H1 (cell line): Measurements from ENCODE around the gene DCP1A. TPM values are rescaled to one million over a fixed set of nuclear protein-coding genes. Genes with fewer than 3 reads are reported as not detected.

ENCODE experiments used
- CTCF ChIA-PET: fragments of 300-600 bp; sonication (Branson Sonifier 250); formaldehyde crosslinking; loops from one replicate; lab custom pipeline; 2021; ENCODE audit not compliant: partially characterized antibody; lab: Charles Lee
- POLR2A ChIA-PET: fragments of 300-600 bp; sonication (Branson Sonifier 250); formaldehyde crosslinking; loops from one replicate; lab custom pipeline; 2021; ENCODE audit warnings: inconsistent platforms; ENCODE audit not compliant: partially characterized antibody; lab: Charles Lee
- DNase-seq, 2 experiments: peaks; one replicate each; pipeline versions ENCODE4 v3.0.0 to v3.0.0-alpha.2; 2010 to 2022; ENCODE audit warnings: low spot score in 2 of 2, low read depth in 1 of 2, mixed read lengths in 1 of 2
- FAIRE-seq: peaks from 2 replicates; lab custom pipeline; 2011; peaks lifted over from hg19 to GRCh38; lab: Jason Lieb, UNC
- H2AFZ ChIP-seq: 2 replicates; pipeline ENCODE4 v1.8.1; 2012; ENCODE audit warnings: low read length, inconsistent platforms
- H2AK5ac ChIP-seq: 2 replicates; pipeline ENCODE4 v1.6.1; 2013; ENCODE audit warnings: low read depth, low read length
- H2BK120ac ChIP-seq: replicated peaks from 2 replicates; pipeline ENCODE3; 2013; ENCODE audit warnings: low read depth, low read length, inconsistent platforms
- H2BK12ac ChIP-seq: 2 replicates; pipeline ENCODE4 v1.6.1; 2013; ENCODE audit warnings: low read depth, low read length
- H2BK15ac ChIP-seq: 2 replicates; pipeline ENCODE4 v1.6.1; 2013; ENCODE audit warnings: low read length
- H2BK20ac ChIP-seq: 2 replicates; pipeline ENCODE4 v1.6.1; 2013; ENCODE audit warnings: low read length
- H2BK5ac ChIP-seq: 2 replicates; pipeline ENCODE4 v1.6.1; 2013; ENCODE audit warnings: low read depth, low read length
- H3K14ac ChIP-seq: 2 replicates; pipeline ENCODE4 v1.6.1; 2013; ENCODE audit warnings: inconsistent platforms; ENCODE audit not compliant: insufficient read length
- H3K18ac ChIP-seq: 2 replicates; pipeline ENCODE4 v1.6.1; 2013; ENCODE audit warnings: low read length; ENCODE audit errors: extremely low read depth
- H3K23ac ChIP-seq: 2 replicates; pipeline ENCODE4 v1.6.1; 2013; ENCODE audit warnings: inconsistent platforms; ENCODE audit not compliant: insufficient read length
- H3K23me2 ChIP-seq: 2 replicates; pipeline ENCODE4 v1.6.1; 2013; ENCODE audit warnings: low read depth, low read length
- H3K27ac ChIP-seq: 2 replicates; pipeline ENCODE4 v1.6.1; 2011; ENCODE audit warnings: low read depth, low read length, inconsistent platforms
- H3K27me3 ChIP-seq, 4 experiments: replicated peaks in 1 of 4; 1 replicate in 1 of 4; 2 replicates in 3 of 4; pipeline versions ENCODE4 v1.6.1 to v1.8.1; 2011 to 2013; ENCODE audit warnings: low read length in 3 of 4, mild to moderate bottlenecking in 3 of 4, inconsistent platforms in 2 of 4, mixed read lengths in 2 of 4, moderate library complexity in 1 of 4; ENCODE audit not compliant: control insufficient read depth in 3 of 4, insufficient read depth in 3 of 4; ENCODE audit errors: extremely low read depth in 1 of 4
- H3K36me3 ChIP-seq, 4 experiments: 2 replicates each; pipeline versions ENCODE4 v1.6.1 to v1.8.1; 2011 to 2013; ENCODE audit warnings: mild to moderate bottlenecking in 4 of 4, low read length in 3 of 4, moderate library complexity in 2 of 4, control low read depth in 1 of 4, inconsistent platforms in 1 of 4; ENCODE audit not compliant: insufficient read depth in 4 of 4, control insufficient read depth in 2 of 4
- H3K4ac ChIP-seq: replicated peaks from 2 replicates; pipeline ENCODE3; 2013; ENCODE audit warnings: low read length, low read depth, mixed read lengths, inconsistent platforms; ENCODE audit not compliant: insufficient read length
- H3K4me1 ChIP-seq, 4 experiments: replicated peaks in 1 of 4; 1 replicate in 1 of 4; 2 replicates in 3 of 4; pipeline versions ENCODE4 v1.6.1 to v1.8.1; 2011 to 2013; ENCODE audit warnings: low read length in 3 of 4, inconsistent platforms in 2 of 4, mixed read lengths in 1 of 4; ENCODE audit not compliant: insufficient read depth in 4 of 4, control insufficient read depth in 3 of 4
- H3K4me2 ChIP-seq, 2 experiments: 2 replicates each; pipeline versions ENCODE4 v1.6.1 to v1.8.1; 2011 to 2013; ENCODE audit warnings: low read depth in 2 of 2, low read length in 2 of 2, control low read depth in 1 of 2, inconsistent platforms in 1 of 2, mild to moderate bottlenecking in 1 of 2; ENCODE audit not compliant: insufficient read depth in 1 of 2
- H3K4me3 ChIP-seq, 4 experiments: fragments of 200-600, 300-600 bp in 1 of 4; sonication (generic), shearing (Covaris generic), sonication (Bioruptor Twin) in 1 of 4; 2 replicates each; pipeline versions ENCODE4 v1.5.1 to v1.8.1; 2011 to 2016; ENCODE audit warnings: low read length in 4 of 4, low read depth in 3 of 4, control low read depth in 2 of 4, inconsistent platforms in 2 of 4, mild to moderate bottlenecking in 2 of 4, mixed read lengths in 1 of 4, moderate library complexity in 1 of 4; ENCODE audit not compliant: insufficient read depth in 2 of 4; ENCODE audit errors: extremely low read depth in 1 of 4
- H3K56ac ChIP-seq: replicated peaks from 2 replicates; pipeline ENCODE3; 2013; ENCODE audit warnings: low read depth, mild to moderate bottlenecking, mixed read lengths, low read length, inconsistent platforms; ENCODE audit not compliant: insufficient read length
- H3K79me1 ChIP-seq: 2 replicates; pipeline ENCODE4 v1.6.1; 2013; ENCODE audit warnings: low read depth, low read length, control low read depth
- H3K79me2 ChIP-seq, 2 experiments: 2 replicates each; pipeline versions ENCODE4 v1.6.1 to v1.8.1; 2012 to 2013; ENCODE audit warnings: low read length in 2 of 2, mild to moderate bottlenecking in 2 of 2, inconsistent platforms in 1 of 2; ENCODE audit not compliant: insufficient read depth in 2 of 2, control insufficient read depth in 1 of 2
- H3K9ac ChIP-seq, 4 experiments: replicated peaks in 1 of 4; 1 replicate in 1 of 4; 2 replicates in 3 of 4; pipeline versions ENCODE4 v1.6.1 to v1.8.1; 2011 to 2013; ENCODE audit warnings: low read depth in 3 of 4, low read length in 3 of 4, control low read depth in 2 of 4, mild to moderate bottlenecking in 2 of 4, moderate library complexity in 2 of 4, inconsistent platforms in 1 of 4; ENCODE audit errors: extremely low read depth in 1 of 4
- H3K9me3 ChIP-seq, 2 experiments: 2 replicates each; pipeline versions ENCODE4 v1.6.1 to v1.8.1; 2012 to 2013; ENCODE audit warnings: mild to moderate bottlenecking in 2 of 2, moderate library complexity in 2 of 2, control low read depth in 1 of 2, inconsistent platforms in 1 of 2, low read depth in 1 of 2, low read length in 1 of 2, mixed read lengths in 1 of 2; ENCODE audit not compliant: insufficient read depth in 2 of 2
- H4K20me1 ChIP-seq, 2 experiments: replicated peaks in 1 of 2; 2 replicates each; pipeline versions ENCODE3 to v1.8.1; 2011 to 2013; ENCODE audit warnings: inconsistent platforms in 2 of 2, low read length in 2 of 2, mild to moderate bottlenecking in 1 of 2; ENCODE audit not compliant: insufficient read depth in 2 of 2, control insufficient read depth in 1 of 2
- H4K5ac ChIP-seq: 2 replicates; pipeline ENCODE4 v1.6.1; 2013; ENCODE audit warnings: low read length, low read depth, mixed read lengths, inconsistent platforms; ENCODE audit not compliant: insufficient read length
- H4K8ac ChIP-seq: 2 replicates; pipeline ENCODE4 v1.8.0; 2013; ENCODE audit warnings: mild to moderate bottlenecking, moderate library complexity, low read length, inconsistent platforms; ENCODE audit not compliant: insufficient read depth; ENCODE audit errors: extremely low read depth
- H4K91ac ChIP-seq: replicated peaks from 2 replicates; pipeline ENCODE3; 2013; ENCODE audit warnings: low read length, mixed read lengths, inconsistent platforms; ENCODE audit not compliant: insufficient read length
- ASH2L ChIP-seq: fragments of 200-600, 300-600 bp; sonication (generic); IDR thresholded peaks from one replicate; pipeline ENCODE4 v1.7.1; 2017; ENCODE audit warnings: low read length
- BACH1 ChIP-seq: IDR thresholded peaks from 2 replicates; pipeline ENCODE4 v1.6.1; 2012; ENCODE audit warnings: low read length, improper control_type of control experiment
- EGR1 ChIP-seq: IDR thresholded peaks from 2 replicates; pipeline ENCODE4 v1.6.1; 2011; ENCODE audit warnings: low read depth, low read length, borderline replicate concordance
- EP300 ChIP-seq, 2 experiments: IDR thresholded peaks; 1 replicate in 1 of 2; 2 replicates in 1 of 2; pipeline ENCODE4 v1.6.1; 2011 to 2012; ENCODE audit warnings: low read depth in 2 of 2, low read length in 2 of 2, mild to moderate bottlenecking in 2 of 2, borderline replicate concordance in 1 of 2, inconsistent platforms in 1 of 2, moderate library complexity in 1 of 2
- JUND ChIP-seq: IDR thresholded peaks from 2 replicates; pipeline ENCODE4 v1.6.1; 2011; ENCODE audit warnings: mild to moderate bottlenecking, improper control_type of control experiment, low read length
- KDM5A ChIP-seq: fragments of 200-600 bp; IDR thresholded peaks from 2 replicates; pipeline ENCODE4 v1.7.1; 2012; ENCODE audit warnings: mild to moderate bottlenecking, low read length, inconsistent platforms, mixed read lengths
- POLR2A ChIP-seq, 2 experiments: IDR thresholded peaks; 1 replicate in 1 of 2; 2 replicates in 1 of 2; pipeline ENCODE4 v1.6.1; 2011; ENCODE audit warnings: low read depth in 2 of 2, low read length in 2 of 2, mild to moderate bottlenecking in 2 of 2; ENCODE audit errors: control extremely low read depth in 1 of 2
- POLR2AphosphoS5 ChIP-seq: IDR thresholded peaks from 2 replicates; pipeline ENCODE4 v1.6.1; 2011; ENCODE audit warnings: low read depth, low read length
- RXRA ChIP-seq: IDR thresholded peaks from 2 replicates; pipeline ENCODE4 v1.6.1; 2011; ENCODE audit warnings: low read depth, mild to moderate bottlenecking, low read length, moderate library complexity; ENCODE audit not compliant: insufficient read depth
- SP2 ChIP-seq: IDR thresholded peaks from 2 replicates; pipeline ENCODE4 v1.6.1; 2012; ENCODE audit warnings: mild to moderate bottlenecking, low read length, inconsistent platforms
- SP4 ChIP-seq: IDR thresholded peaks from 2 replicates; pipeline ENCODE4 v1.6.1; 2012; ENCODE audit warnings: low read length, inconsistent platforms
- SRF ChIP-seq: IDR thresholded peaks from 2 replicates; pipeline ENCODE4 v1.6.1; 2011; ENCODE audit warnings: mild to moderate bottlenecking, low read depth, low read length, moderate library complexity
- SUZ12 ChIP-seq: fragments of 200-600 bp; sonication (generic); IDR thresholded peaks from 2 replicates; pipeline ENCODE4 v1.6.1; 2012; ENCODE audit warnings: mild to moderate bottlenecking, inconsistent platforms, low read length, moderate library complexity, mixed read lengths
- USF2 ChIP-seq: IDR thresholded peaks from 2 replicates; pipeline ENCODE4 v1.6.1; 2011; ENCODE audit warnings: low read length, improper control_type of control experiment
- YY1 ChIP-seq: IDR thresholded peaks from 2 replicates; pipeline ENCODE4 v1.6.1; 2011; ENCODE audit warnings: low read depth, mild to moderate bottlenecking, low read length
- WGBS, 2 experiments: shearing (Covaris generic) in 1 of 2; methylation state at CpG; one replicate each; pipeline versions ENCODE4 v1.1.6 to v1.1.7; 2013 to 2015; ENCODE audit warnings: low lambda C conversion rate in 2 of 2, mixed read lengths in 2 of 2, inconsistent platforms in 1 of 2, low coverage in 1 of 2, missing lambda C conversion rate in 1 of 2; ENCODE audit not compliant: insufficient replicate concordance in 2 of 2, insufficient coverage in 1 of 2, insufficient read length in 1 of 2; ENCODE audit errors: extremely low coverage in 1 of 2, missing lambda C conversion rate in 1 of 2; 5-methylcytosine and 5-hydroxymethylcytosine counted together
- polyA plus RNA-seq, 7 experiments: library from polyadenylated mRNA; depleted of rRNA in 3 of 7; stranded (reverse) in 5 of 7; unstranded in 2 of 7; fragments of >200 nt in 5 of 7; fragments of 200-250 nt in 2 of 7; gene quantifications; 1 replicate in 5 of 7; 2 replicates in 1 of 7; 4 replicates in 1 of 7; pipeline versions ENCODE4 v1.2.1 to v1.2.3, GENCODE V29; 2011 to 2013; ENCODE audit warnings: missing spikeins in 2 of 7, mixed read lengths in 2 of 7
- total RNA-seq: library from RNA; stranded (reverse); fragmentation: NEBNext Ultra II Directional; extraction: Animal tissue kit (Norgen Biotek cat#: 25700); gene quantifications from 2 replicates; pipeline ENCODE4 v1.2.1, GENCODE V29; 2021

The DCP1A gene
- total and polyA plus RNA-seq, 2 of the 8 experiments (the other 6 are each of a cell fraction or from before 2014, with no cell fraction given), result 13.2 to 15.9 TPM

DNA sequence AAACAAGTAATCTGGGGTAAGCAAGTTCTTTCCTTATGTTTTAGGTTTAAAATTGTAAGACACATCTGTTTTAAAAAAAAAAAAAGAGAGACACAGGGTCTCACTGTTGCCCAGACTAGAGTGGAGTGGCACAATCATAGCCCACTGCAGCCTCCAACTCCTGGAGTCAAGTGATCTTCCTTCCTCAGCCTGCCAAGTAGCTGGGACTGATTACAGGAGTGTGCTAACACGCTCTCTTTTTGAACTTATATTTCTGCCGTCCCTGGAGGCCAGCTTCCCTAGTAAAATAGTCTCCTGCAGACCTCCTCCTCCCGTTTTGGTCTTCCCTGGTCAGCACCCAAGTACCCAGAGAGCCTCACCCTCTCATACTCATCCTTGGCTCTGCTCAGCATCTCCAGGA, 35.5 kb downstream of the DCP1A start:
- H3K4me3 ChIP-seq, result no peak overlapping the region
- FAIRE-seq, result no peak
- no peak overlapping the region for H2BK20ac ChIP-seq
- H3K56ac ChIP-seq, result no peak overlapping the region
- no peaks in the 10 kb centered on the region for H3K23me2 ChIP-seq
- no peak overlapping the region for H3K9ac ChIP-seq
- H3K4me2 ChIP-seq, result no peak overlapping the region
- H3K79me2 ChIP-seq, result no peaks in the 10 kb centered on the region
- CTCF ChIA-PET, result no interaction called here
- no peaks in the 10 kb centered on the region for H3K79me1 ChIP-seq
- no peaks in the 10 kb centered on the region for H3K9me3 ChIP-seq
- no peak overlapping the region for H2AFZ ChIP-seq
- no peak overlapping the region for H3K27ac ChIP-seq
- H2BK15ac ChIP-seq, result no peak overlapping the region
- H3K14ac ChIP-seq, result no peak overlapping the region
- H3K36me3 ChIP-seq, result peaks cover 5 to 32% (median 14%) of the 10 kb centered on the region in 4 experiments
- WGBS, 2 experiments, result 94% methylated on average over 3 of the region's 3 CpGs; no CpG with 5 or more reads in 1 of the 2 experiments
- no peak overlapping the region for H2BK120ac ChIP-seq
- H4K8ac ChIP-seq, result no peak overlapping the region
- no peak overlapping the region for H4K91ac ChIP-seq
- H2BK12ac ChIP-seq, result no peak overlapping the region
- H2AK5ac ChIP-seq, result no peak overlapping the region
- no peak overlapping the region for H3K18ac ChIP-seq
- H3K23ac ChIP-seq, result no peak overlapping the region
- H4K5ac ChIP-seq, result no peak overlapping the region
- DNase-seq, result no peak
- no peaks in the 10 kb centered on the region for H3K4me1 ChIP-seq
- no peak for TF ChIP-seq YY1
- TF ChIP-seq SUZ12, result no peak
- TF ChIP-seq EGR1, result no peak
- no peak for TF ChIP-seq BACH1
- TF ChIP-seq JUND, result no peak
- no peak for TF ChIP-seq USF2
- TF ChIP-seq POLR2A (IDR thresholded peaks at IDR 0.05; ENCODE audit: control extremely low read depth in 1 of 2, low read depth in 2 of 2, low read length in 2 of 2), result no peak
- no peak for TF ChIP-seq RXRA
- no peak for TF ChIP-seq ASH2L
- TF ChIP-seq POLR2AphosphoS5, result no peak
- TF ChIP-seq SP4, result no peak
- TF ChIP-seq SRF, result no peak
- TF ChIP-seq SP2, result no peak
- TF ChIP-seq KDM5A, result no peak
- no peak for TF ChIP-seq EP300 (IDR thresholded peaks at IDR 0.05; ENCODE audit: borderline replicate concordance in 1 of 2, low read depth in 2 of 2, low read length in 2 of 2)
- TF ChIP-seq, all 59 proteins: peak for 0
- Histone ChIP-seq H4K20me1 (peaks cover 0 to 1% of the 10 kb centered on the region in 2 experiments), H3K27me3 (no peaks in the 10 kb centered on the region), H3K4ac (no peak overlapping the region), H2BK5ac (no peak overlapping the region)
- POLR2A ChIA-PET, result no interaction called here
